HCT116 (cell line): ENCODE data around the gene ADNP2.

ENCODE experiments used
- ATF3 ChIP-seq: IDR thresholded peaks from 2 replicates; pipeline ENCODE4 v1.6.1; 2012
- CBX3 ChIP-seq: IDR thresholded peaks from 2 replicates; pipeline ENCODE4 v1.6.1; 2012; ENCODE audit warnings: low read depth
- CTCF ChIP-seq, 3 experiments: fragments of 200-600 bp in 1 of 3; sonication (generic) in 1 of 3; IDR thresholded peaks in 2 of 3; conservative IDR thresholded peaks in 1 of 3; 2 replicates each; pipeline ENCODE4 v1.5.1; 2012 to 2017; ENCODE audit warnings: low read depth in 2 of 3, low read length in 2 of 3, antibody characterized with exemption in 1 of 3, borderline replicate concordance in 1 of 3, control low read depth in 1 of 3, mild to moderate bottlenecking in 1 of 3, mixed read lengths in 1 of 3, mixed run types in 1 of 3, moderate library complexity in 1 of 3; ENCODE audit not compliant: insufficient read depth in 1 of 3
- EGR1 ChIP-seq: IDR thresholded peaks from 2 replicates; pipeline ENCODE4 v1.6.1; 2012; ENCODE audit warnings: low read depth
- EZH2 ChIP-seq: fragments of 200-600 bp; sonication (generic); IDR thresholded peaks from 2 replicates; pipeline ENCODE4 v1.6.1; 2017; ENCODE audit warnings: antibody characterized with exemption, mixed run types
- JUND ChIP-seq: IDR thresholded peaks from 2 replicates; pipeline ENCODE4 v1.6.1; 2012
- MAX ChIP-seq: IDR thresholded peaks from 2 replicates; pipeline ENCODE4 v1.6.1; 2012
- POLR2A ChIP-seq: IDR thresholded peaks from 2 replicates; pipeline ENCODE4 v1.7.0; 2011; ENCODE audit warnings: borderline replicate concordance; ENCODE audit not compliant: insufficient read depth, insufficient read length; ENCODE audit errors: extremely low read depth
- POLR2AphosphoS5 ChIP-seq: IDR thresholded peaks from 2 replicates; pipeline ENCODE4 v1.6.1; 2011; ENCODE audit warnings: mild to moderate bottlenecking, low read depth, low read length, moderate library complexity
- RAD21 ChIP-seq: IDR thresholded peaks from 2 replicates; pipeline ENCODE4 v1.6.1; 2012; ENCODE audit warnings: low read depth, mild to moderate bottlenecking
- SIN3A ChIP-seq: IDR thresholded peaks from 2 replicates; pipeline ENCODE4 v1.6.1; 2012; ENCODE audit warnings: low read depth
- SP1 ChIP-seq: IDR thresholded peaks from 2 replicates; pipeline ENCODE4 v1.6.1; 2012; ENCODE audit warnings: low read depth
- SRF ChIP-seq: IDR thresholded peaks from 2 replicates; pipeline ENCODE4 v1.6.1; 2012; ENCODE audit warnings: low read depth
- TCF7L2 ChIP-seq: IDR thresholded peaks from 2 replicates; pipeline ENCODE4 v1.7.0; 2011; ENCODE audit warnings: borderline replicate concordance, inconsistent platforms; ENCODE audit not compliant: insufficient read depth, insufficient read length; ENCODE audit errors: extremely low read depth

- TF ChIP-seq CTCF (IDR thresholded peaks at IDR 0.05 in 2 of 3, conservative IDR thresholded peaks at IDR 0.05 in 1 of 3; ENCODE audit: borderline replicate concordance in 1 of 3, insufficient read depth in 1 of 3, low read depth in 2 of 3, low read length in 2 of 3) (no peak), MAX (no peak), EZH2 (no peak), POLR2A (no peak), POLR2AphosphoS5 (no peak), EGR1 (no peak), RAD21 (no peak), SRF (no peak), JUND (no peak), CBX3 (no peak), SIN3A (no peak), TCF7L2 (no peak), ATF3 (no peak), SP1 (no peak)
These were observed 68.1 kb downstream of the ADNP2 start for GRCh38 chr18:80177128-80177527.
